HG03103 (cell line): ENCODE measurements around the gene PELI2.

ENCODE experiments used
- ATAC-seq: cut with Tn5 transposase; IDR thresholded peaks from one replicate; pipeline ENCODE4 v1.9.1; 2021; ENCODE audit warnings: low read depth; ENCODE audit not compliant: unreplicated experiment

PELI2 gene

GRCh38 chr14:56197150-56197549 lies 78.9 kb downstream of the PELI2 start:
- no peak for ATAC-seq

DNA sequence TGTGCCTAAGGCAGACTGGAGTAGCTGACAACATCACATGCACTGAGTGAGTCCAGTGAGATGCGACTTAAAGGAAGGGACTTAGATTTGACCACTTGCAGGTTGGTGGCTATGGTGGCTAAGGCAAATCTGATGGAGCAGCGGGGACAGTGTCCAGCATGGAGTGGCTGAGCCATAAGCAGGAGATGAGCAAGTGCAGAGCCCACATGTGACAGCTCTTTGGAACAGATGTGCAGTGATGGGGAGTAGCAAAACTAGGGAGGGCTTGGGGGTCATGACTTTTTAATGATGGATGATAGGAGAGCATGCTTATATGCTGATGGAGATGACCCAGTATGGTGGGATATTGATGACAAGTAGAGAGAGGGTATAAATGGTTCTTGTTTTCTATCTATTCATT lies 80.2 kb downstream of the PELI2 start:
- ATAC-seq = no peak

DNA sequence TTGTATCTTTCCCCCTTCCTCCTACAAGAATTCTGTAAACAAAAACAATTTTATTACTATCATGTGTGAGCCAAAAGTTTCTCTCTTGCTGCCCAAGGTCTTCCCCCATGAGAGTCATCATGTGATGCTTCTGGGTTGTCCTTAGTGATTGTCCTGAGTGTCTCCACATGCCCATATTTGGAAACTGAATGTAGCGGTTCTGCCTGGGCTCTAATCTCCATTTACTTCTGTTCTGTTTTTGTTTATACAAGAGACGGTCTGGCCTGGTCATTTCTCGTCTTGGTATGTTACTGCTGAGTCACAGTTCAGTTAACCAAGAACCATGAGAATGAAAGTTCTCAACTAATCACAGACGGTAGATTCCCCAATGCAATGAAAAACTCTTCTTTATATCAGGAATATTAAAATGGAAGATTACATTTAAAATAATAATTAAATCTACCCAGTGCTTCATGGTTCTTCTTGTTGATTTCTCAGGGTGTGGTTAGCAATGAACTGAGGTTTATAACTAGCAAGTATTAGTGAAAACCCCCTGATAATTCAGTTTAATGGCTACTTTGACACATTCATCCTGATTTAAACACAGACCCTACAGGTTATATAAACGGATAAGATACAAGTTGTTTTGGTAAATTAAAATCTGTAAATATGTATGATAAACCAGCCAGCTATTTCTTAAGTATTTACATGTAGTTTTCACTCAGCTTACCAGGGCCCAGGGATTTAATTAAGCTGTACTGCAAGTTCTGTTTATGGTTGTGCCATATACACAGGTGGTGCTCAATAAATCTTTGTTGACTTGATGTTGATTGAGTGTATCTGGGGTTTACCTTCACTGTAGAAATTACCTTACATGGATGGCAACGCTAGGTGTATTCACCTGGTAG lies 81.1 kb downstream of the PELI2 start:
- ATAC-seq = no peak

DNA sequence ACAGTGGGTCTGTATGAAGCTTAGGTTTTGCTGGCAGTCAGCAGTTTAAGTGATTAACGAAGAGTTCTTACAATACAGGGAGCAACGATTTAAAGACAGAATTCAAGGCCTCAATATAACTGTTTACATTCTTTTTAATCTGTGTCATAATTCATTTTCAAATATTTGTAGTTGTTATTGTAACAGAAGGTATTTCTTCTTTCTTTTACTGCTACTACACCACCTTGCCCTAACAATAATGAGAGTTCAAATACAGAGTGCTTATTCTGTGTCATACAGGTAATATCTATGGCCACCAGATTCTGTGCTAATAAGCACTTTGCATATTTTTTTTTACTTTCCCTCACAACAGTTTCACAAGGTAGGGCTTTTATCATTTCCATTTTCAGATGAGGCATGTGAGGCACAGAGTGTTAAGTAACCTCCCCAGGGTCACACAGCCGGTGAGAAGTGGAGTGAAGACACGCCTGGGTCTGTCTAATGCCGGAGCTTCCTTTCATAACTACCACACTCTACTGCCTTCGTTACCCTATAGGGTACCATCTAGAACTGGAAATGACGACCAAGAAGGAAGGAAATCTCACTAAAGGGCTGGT lies 81.9 kb downstream of the PELI2 start:
- no peak for ATAC-seq

- ATAC-seq = peak; percentile 67
These were observed 84.0 kb downstream of the PELI2 start for GRCh38 chr14:56202256-56202655.

DNA sequence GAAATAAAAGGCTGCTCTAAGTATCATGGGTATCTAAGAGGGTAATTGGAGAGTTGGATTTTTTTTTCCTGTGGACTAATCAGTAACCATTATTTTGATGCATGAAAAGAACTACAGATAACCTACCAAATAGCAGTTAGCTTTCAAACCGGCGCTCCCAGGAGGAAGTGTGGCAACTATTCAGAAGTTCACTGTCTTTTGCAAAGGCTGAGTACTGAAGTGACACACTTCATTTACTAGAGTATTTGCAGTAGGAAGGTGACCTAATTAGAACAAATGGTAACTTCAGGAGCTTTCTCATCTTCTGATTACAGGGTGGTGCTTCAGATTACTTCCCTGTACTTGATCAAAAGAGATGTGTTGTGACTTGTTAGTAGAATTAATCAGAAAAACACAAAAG lies 87.7 kb downstream of the PELI2 start:
- no peak for ATAC-seq

- ATAC-seq = no peak
These were observed 88.4 kb downstream of the PELI2 start for GRCh38 chr14:56206596-56206995.

DNA sequence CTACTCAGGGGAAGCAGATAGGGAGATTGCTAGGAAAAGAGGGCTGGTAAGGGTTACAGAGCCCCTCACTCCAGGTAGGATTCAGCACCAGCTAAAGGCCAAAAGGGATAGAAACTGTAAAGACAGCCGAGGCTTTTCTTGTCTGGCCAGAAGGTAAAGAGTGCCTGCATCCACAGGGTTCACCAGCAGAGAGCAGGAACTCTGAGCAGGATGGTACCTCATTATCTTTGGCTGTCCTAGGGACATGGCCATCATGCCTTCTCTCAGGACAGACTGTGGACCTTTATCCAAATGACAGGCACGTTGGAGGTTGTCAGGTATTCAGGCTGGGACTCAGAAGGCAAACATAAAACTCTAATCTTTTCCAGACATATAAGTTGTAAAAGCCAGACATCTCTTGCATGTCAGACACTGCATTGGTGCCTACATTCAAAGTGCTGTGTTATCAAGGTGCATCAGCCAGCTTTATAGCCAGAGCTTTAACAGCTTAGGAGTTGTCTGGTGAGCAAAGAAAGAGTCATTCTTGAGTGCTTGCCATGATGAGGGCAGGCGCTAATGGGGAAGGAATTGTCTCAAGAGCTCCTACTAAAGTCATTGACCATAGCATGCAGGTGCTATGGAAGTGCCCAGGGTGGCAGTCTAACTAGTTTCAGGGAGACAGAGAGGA lies 89.5 kb downstream of the PELI2 start:
- no peak for ATAC-seq

GRCh38 chr14:56208520-56208919 lies 90.3 kb downstream of the PELI2 start:
- ATAC-seq = no peak

DNA sequence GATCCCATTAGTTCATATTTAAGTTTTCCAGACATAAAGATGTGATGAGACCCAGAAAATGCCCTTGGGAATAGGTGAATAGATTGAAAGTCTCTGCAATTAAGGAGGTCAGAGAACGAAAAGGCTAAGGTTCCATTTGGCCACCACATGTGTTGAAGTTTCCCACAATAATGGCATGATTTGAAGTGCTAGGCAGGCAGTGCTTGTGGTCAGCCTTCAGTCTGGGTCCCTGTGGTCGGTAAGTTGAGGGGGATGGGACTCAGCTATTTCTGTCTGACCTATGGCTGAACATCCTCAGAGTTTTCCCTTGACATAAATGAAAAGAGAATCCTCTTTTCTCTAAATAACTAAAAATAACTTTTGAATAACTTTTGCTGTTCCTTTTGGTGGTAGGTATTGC lies 92.4 kb downstream of the PELI2 start:
- no peak for ATAC-seq

DNA sequence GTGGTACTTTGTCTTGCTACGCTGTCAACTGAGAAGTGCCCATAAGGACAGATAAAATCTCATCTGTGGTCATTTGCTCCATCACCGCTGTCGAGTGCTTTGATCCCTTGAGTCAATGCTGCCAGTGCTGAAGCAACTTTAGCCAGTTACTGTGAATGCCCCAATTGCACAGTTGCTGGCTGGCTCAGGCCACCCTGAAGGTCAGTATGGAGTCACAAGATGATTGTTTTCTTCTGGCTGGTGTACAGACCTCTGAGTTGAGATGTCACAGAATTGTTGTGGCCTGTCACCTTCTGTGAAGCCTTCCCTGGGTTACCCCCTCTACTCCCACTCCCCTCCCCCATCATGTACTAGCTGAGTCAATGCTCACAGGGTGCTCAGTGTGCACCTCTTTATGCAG lies 92.9 kb downstream of the PELI2 start:
- ATAC-seq = no peak

DNA sequence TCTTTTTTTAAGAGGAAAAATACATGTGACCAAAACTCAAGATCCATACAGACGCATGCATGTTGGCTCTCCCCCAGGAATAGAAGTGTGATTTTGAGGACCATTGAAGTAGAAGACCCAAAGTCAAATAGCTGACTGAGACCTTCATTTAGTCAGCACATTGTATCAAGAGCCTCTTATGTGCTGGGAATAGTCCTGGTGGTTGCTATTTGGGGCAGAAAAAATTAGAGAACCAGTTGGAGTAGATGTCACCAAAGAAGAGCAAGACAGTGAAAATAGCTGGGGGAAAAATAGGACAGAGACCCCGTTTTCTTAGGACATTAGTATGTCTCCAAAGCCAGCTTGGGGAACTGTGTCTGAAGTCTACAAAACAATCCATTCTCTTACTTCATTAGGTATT lies 93.6 kb downstream of the PELI2 start:
- ATAC-seq = no peak

GRCh38 chr14:56212521-56212920 lies 94.3 kb downstream of the PELI2 start:
- no peak for ATAC-seq

GRCh38 chr14:56213306-56213705 lies 95.1 kb downstream of the PELI2 start:
- no peak for ATAC-seq

GRCh38 chr14:56215180-56215579 lies 97.0 kb downstream of the PELI2 start:
- no peak for ATAC-seq

- no peak for ATAC-seq
These were observed 98.6 kb downstream of the PELI2 start for GRCh38 chr14:56216626-56217379.

DNA sequence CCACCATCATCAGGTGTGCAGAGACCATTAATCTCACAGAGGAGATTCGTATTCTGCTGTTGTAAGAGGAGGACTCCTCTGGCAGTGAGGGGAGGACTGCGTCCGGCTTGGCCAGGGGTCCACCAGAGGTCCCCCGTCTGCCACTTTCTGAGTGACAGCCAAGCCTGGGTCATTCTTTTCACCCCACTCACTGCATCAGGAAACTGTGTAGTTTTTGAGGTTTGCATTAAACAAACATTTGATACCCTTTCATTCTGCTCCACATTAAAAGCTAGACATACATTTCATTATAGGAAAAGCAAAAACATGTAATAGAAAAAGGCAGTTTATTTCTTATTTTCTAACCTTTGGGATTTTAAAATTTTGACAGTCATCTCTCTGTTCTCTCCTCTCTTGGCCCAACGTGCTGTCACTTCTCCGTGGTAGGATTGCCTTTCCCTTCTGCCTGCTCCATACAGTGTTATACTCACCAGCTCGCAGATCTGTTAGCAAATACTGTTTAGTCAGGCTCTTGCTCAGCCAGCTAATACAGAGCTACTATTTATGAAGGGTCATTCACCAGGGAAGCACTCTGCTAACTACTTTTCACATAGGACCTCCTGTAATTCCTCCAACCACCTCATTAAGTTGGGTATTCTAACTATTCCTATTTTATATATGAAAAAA lies 99.3 kb downstream of the PELI2 start:
- ATAC-seq = no peak

GRCh38 chr14:56219666-56220413 lies 101.6 kb downstream of the PELI2 start:
- no peak for ATAC-seq

DNA sequence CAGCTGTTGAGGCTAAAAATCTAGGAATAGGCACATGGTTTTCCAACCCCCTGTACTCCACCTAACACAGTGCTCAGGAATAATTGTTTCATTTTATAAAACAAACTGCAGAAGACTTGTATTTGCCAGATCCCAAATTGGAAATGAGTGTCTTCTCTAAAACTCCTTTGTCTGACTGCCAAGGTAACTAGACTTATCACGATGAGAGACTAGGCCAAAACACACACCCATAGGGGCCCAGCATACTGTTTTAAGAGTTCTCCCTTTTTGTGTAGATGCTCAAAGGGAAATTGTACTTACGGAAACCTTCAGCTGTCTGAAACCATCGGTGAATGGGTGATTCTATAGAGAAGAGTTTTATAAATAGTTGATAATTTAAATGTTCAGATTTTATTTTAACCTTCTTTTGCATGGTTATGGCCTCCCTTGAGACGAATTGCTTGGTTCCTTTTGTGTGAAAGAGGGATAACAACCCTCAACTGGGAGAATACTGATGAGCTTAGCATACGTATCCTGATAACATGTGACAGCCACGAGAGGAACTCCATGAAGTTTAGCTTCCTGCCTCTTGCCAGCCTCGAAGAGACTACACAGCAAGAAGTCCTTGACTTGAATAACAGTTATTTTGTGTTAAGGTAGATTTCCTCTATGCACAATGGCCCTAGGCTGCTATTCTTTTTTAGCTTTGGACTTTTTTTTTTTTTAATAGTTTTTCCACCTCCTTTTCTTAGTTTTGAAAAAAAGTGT lies 103.3 kb downstream of the PELI2 start:
- no peak for ATAC-seq
